K562 (cell line): ENCODE data around the gene CDC23. TPM values are rescaled to one million over a fixed set of nuclear protein-coding genes. Genes with fewer than 3 reads are reported as not detected.

ENCODE experiments used
- ATAC-seq: fragments of 200-7000 bp; cut with Tn5 transposase; 3 replicates; pipeline ENCODE4 v1.9.1; 2020; ENCODE audit warnings: moderate library complexity
- BruUV-seq: library from RNA; stranded (reverse); fragments of 400-500 nt; replicated peaks from 2 replicates; lab custom pipeline; 2021; lab: Mats Ljungman, UMichigan
- CTCF ChIA-PET: fragments of 300-600 bp; formaldehyde crosslinking; extraction: SDS; loops from one replicate; lab custom pipeline; 2021; ENCODE audit warnings: low intra/inter-chr PET ratio; lab: Yijun Ruan, JAX
- POLR2A ChIA-PET: fragments of 300-600, 350-650 bp; sonication (Branson Sonifier 250); formaldehyde crosslinking; extraction: SDS; loops from one replicate; lab custom pipeline; 2021; ENCODE audit warnings: antibody characterized with exemption, inconsistent platforms; lab: Yijun Ruan, JAX
- DNase-seq, 4 experiments: peaks; one replicate each; pipeline versions ENCODE4 v3.0.0 to v3.0.0-alpha.2; 2011 to 2018; ENCODE audit warnings: low spot score in 3 of 4, mixed read lengths in 3 of 4; ENCODE audit errors: extremely low read depth in 1 of 4
- FAIRE-seq: peaks from 2 replicates; lab custom pipeline; 2011; peaks lifted over from hg19 to GRCh38; lab: Jason Lieb, UNC
- H2AFZ ChIP-seq: 2 replicates; pipeline ENCODE4 v1.6.0; 2011; ENCODE audit warnings: low read depth, low read length, control low read depth, inconsistent platforms
- H3K27ac ChIP-seq: fragments of 200-600 bp; 3 replicates; pipeline ENCODE4 v1.8.0; 2011; ENCODE audit warnings: low read depth, mild to moderate bottlenecking, control low read depth, inconsistent platforms, low read length, moderate library complexity, mixed read lengths; ENCODE audit errors: extremely low read depth
- H3K27me3 ChIP-seq, 2 experiments: fragments of 300-600 bp in 1 of 2; 2 replicates in 1 of 2; 3 replicates in 1 of 2; pipeline versions ENCODE4 v1.6.0 to v1.8.0; 2011; ENCODE audit warnings: inconsistent platforms in 2 of 2, low read length in 2 of 2, mild to moderate bottlenecking in 1 of 2, mixed read lengths in 1 of 2, moderate library complexity in 1 of 2; ENCODE audit not compliant: control insufficient read depth in 2 of 2, insufficient read depth in 2 of 2
- H3K36me3 ChIP-seq: fragments of 300-600 bp; 3 replicates; pipeline ENCODE4 v1.8.0; 2011; ENCODE audit warnings: mild to moderate bottlenecking, low read length, inconsistent platforms; ENCODE audit not compliant: control insufficient read depth, insufficient read depth
- H3K4me1 ChIP-seq, 2 experiments: fragments of 200-600 bp in 1 of 2; replicated peaks in 1 of 2; 2 replicates in 1 of 2; 3 replicates in 1 of 2; pipeline versions ENCODE4 v1.5.1 to v1.8.0; 2011; ENCODE audit warnings: inconsistent platforms in 2 of 2, low read length in 2 of 2, mild to moderate bottlenecking in 1 of 2, mixed read lengths in 1 of 2, moderate library complexity in 1 of 2; ENCODE audit not compliant: control insufficient read depth in 2 of 2, insufficient read depth in 2 of 2
- H3K4me2 ChIP-seq: 2 replicates; pipeline ENCODE4 v1.6.1; 2011; ENCODE audit warnings: low read length, control low read depth, inconsistent platforms, mixed read lengths; ENCODE audit not compliant: insufficient read depth
- H3K4me3 ChIP-seq: fragments of 200-600 bp; sonication (generic), shearing (Covaris generic); 2 replicates; pipeline ENCODE4 v1.5.1; 2016; ENCODE audit warnings: control low read depth, inconsistent platforms
- H3K79me2 ChIP-seq: fragments of 200-600 bp; 3 replicates; pipeline ENCODE4 v1.8.0; 2011; ENCODE audit warnings: low read length, inconsistent platforms; ENCODE audit not compliant: control insufficient read depth, insufficient read depth
- H3K9ac ChIP-seq, 2 experiments: 2 replicates each; pipeline versions ENCODE4 v1.6.0 to v1.6.1; 2011; ENCODE audit warnings: low read depth in 2 of 2, low read length in 2 of 2, control low read depth in 1 of 2, inconsistent platforms in 1 of 2, mild to moderate bottlenecking in 1 of 2, mixed read lengths in 1 of 2; ENCODE audit not compliant: insufficient read depth in 1 of 2
- H3K9me1 ChIP-seq: one replicate; pipeline ENCODE4 v1.6.0; 2011; ENCODE audit warnings: inconsistent platforms, mild to moderate bottlenecking, low read length, moderate library complexity; ENCODE audit not compliant: control insufficient read depth, insufficient read depth
- H3K9me3 ChIP-seq: replicated peaks from 2 replicates; pipeline ENCODE4 v1.5.1; 2011; ENCODE audit warnings: low read depth, low read length, inconsistent platforms; ENCODE audit not compliant: control insufficient read depth, insufficient read depth
- H4K20me1 ChIP-seq: replicated peaks from 2 replicates; pipeline ENCODE4 v1.6.1; 2011; ENCODE audit warnings: low read length, inconsistent platforms, mixed read lengths; ENCODE audit not compliant: control insufficient read depth, insufficient read depth
- CBFA2T3 ChIP-seq: fragments of 450-650 bp; IDR thresholded peaks from 2 replicates; pipeline ENCODE4 v1.6.1; 2017
- DPF2 ChIP-seq: fragments of 450-650 bp; IDR thresholded peaks from 2 replicates; pipeline ENCODE4 v1.6.1; 2016
- EHMT2 ChIP-seq: fragments of 450-650 bp; IDR thresholded peaks from 2 replicates; pipeline ENCODE4 v1.6.1; 2018; ENCODE audit warnings: antibody characterized with exemption
- MAFK ChIP-seq: IDR thresholded peaks from 2 replicates; pipeline ENCODE4 v1.6.1; 2011; ENCODE audit warnings: low read length, improper control_type of control experiment
- SMARCB1 ChIP-seq: IDR thresholded peaks from 2 replicates; pipeline ENCODE4 v1.6.1; 2011; ENCODE audit warnings: improper control_type of control experiment, low read depth; ENCODE audit not compliant: insufficient read length
- ZBTB11 ChIP-seq, 3 experiments: fragments of 200-800 bp in 1 of 3; fragments of 250-450 bp in 1 of 3; fragments of 450-650 bp in 1 of 3; sonication (Bioruptor Pico) in 1 of 3; sonication (Bioruptor generic) in 1 of 3; formaldehyde crosslinking in 1 of 3; IDR thresholded peaks; 2 replicates each; pipeline versions ENCODE4 v1.6.1 to v1.8.0; 2016 to 2022; ENCODE audit warnings: mild to moderate bottlenecking in 2 of 3, missing genetic modification characterization in 2 of 3, missing compliant biosample characterization in 1 of 3, moderate library complexity in 1 of 3
- ZSCAN32 ChIP-seq: fragments of 450-650 bp; formaldehyde crosslinking; IDR thresholded peaks from 2 replicates; pipeline ENCODE4 v1.4.0; 2020; ENCODE audit warnings: mild to moderate bottlenecking, moderate library complexity
- WGBS: fragments of 100-300 bp; shearing (Covaris generic); methylation state at CpG from one replicate; pipeline ENCODE4 v1.1.6; 2016; ENCODE audit warnings: low coverage, mixed read lengths; ENCODE audit not compliant: insufficient coverage; ENCODE audit errors: missing lambda C conversion rate; 5-methylcytosine and 5-hydroxymethylcytosine counted together
- in situ Hi-C: fragments of 300-500 bp; cut with MboI; formaldehyde crosslinking; loops from 4 replicates; pipeline ENCODE4 v1.15.0; 2018; ENCODE audit warnings: inconsistent platforms, mixed read lengths
- intact Hi-C: fragments of 100-400 bp; cut with micrococcal nuclease; formaldehyde crosslinking; loops from 2 replicates; pipeline ENCODE4 v1.14.2; 2022
- polyA plus RNA-seq, 8 experiments: library from polyadenylated mRNA; depleted of rRNA in 4 of 8; stranded (reverse) in 5 of 8; unstranded in 3 of 8; fragments of >200 nt; fragmentation: Nextera tagmentation in 2 of 8; fragmentation: Illumina TruSeq in 1 of 8; extraction: Ambion mirVana in 2 of 8; extraction: Trizol in 1 of 8; gene quantifications; 2 replicates each; pipeline versions ENCODE4 v1.2.1 to v1.2.3, GENCODE V29; 2011 to 2014; ENCODE audit warnings: inconsistent platforms in 1 of 8, missing spikeins in 1 of 8
- total RNA-seq, 7 experiments: library from RNA; depleted of rRNA in 6 of 7; stranded (reverse); fragments of >200 nt in 6 of 7; fragmentation: Illumina TruSeq in 2 of 7; extraction: Trizol in 2 of 7; gene quantifications; 2 replicates each; pipeline versions ENCODE4 v1.2.1 to v1.2.3, GENCODE V29; 2011 to 2021; ENCODE audit warnings: low replicate concordance in 1 of 7
- TF ChIP-seq, protein P1 (sequence below): fragments of 250-450 bp; sonication (Bioruptor Pico); IDR thresholded peaks from 2 replicates; pipeline ENCODE4 v1.5.0; 2020; ENCODE audit warnings: mild to moderate bottlenecking
- TF ChIP-seq, protein P2 (sequence below): IDR thresholded peaks from 2 replicates; pipeline ENCODE4 v1.6.1; 2012; ENCODE audit warnings: low read depth, low read length, improper control_type of control experiment, borderline replicate concordance

The CDC23 gene
- total and polyA plus RNA-seq, 9 of the 15 experiments (the other 6 are each of a cell fraction or from before 2014, with no cell fraction given), result 34.5 to 157 (median 65.5) TPM

DNA sequence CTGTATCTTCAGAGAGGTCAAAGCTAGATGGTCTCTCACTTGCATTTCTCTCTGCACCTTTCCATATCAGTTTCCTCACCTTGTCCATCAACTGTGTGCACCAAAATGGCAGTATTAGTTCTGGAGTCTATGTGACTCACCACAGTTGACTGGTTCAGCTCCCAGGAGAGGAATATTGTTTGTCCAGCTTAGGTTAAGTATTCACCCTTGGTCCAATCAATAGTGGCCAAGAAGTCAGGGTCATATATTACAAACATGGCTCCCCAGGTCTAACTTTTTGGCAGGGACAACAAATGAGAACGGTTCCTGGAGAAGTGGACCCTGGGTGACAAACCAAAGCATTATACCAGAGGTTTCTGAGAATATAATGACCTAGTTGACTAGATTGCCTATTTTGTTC, 24.9 kb upstream of the CDC23 start:
- Histone ChIP-seq H3K4me2 (no peak overlapping the region), H3K9ac (no peak overlapping the region), H3K4me1 (peaks cover 8 to 10% of the 10 kb centered on the region in 2 experiments; a peak in 4 of 5 replicates), H3K79me2 (no peaks in the 10 kb centered on the region), H3K27ac (no peak overlapping the region), H4K20me1 (no peaks in the 10 kb centered on the region), H2AFZ (no peak overlapping the region), H3K9me3 (no peaks in the 10 kb centered on the region), H3K36me3 (no peaks in the 10 kb centered on the region), H3K9me1 (no peaks in the 10 kb centered on the region), H3K4me3 (no peak overlapping the region), H3K27me3 (peaks cover 16 to 38% of the 10 kb centered on the region in 2 experiments; a peak in 4 of 5 replicates)
- WGBS, result 17% methylated on average over 1 of the region's 1 CpG
- in situ Hi-C loops (no loop called here), intact Hi-C loops (no loop called here)
- no TSS peak for BruUV-seq
- ChIA-PET POLR2A (interaction anchor here (0.5 to 1.2 kb wide), 4 partner anchors 14 to 964 kb away, joined by 3 to 4 read pairs (median 3); no protein-coding TSS in a partner anchor), CTCF (no interaction called here)
- ATAC-seq (no peak), FAIRE-seq (no peak), DNase-seq (peak in 1 of 4 experiments; percentile 1)
- TF ChIP-seq MAFK (no peak), CBFA2T3 (no peak), ZSCAN32 (no peak), EHMT2 (no peak), DPF2 (no peak), SMARCB1 (no peak), ZBTB11 (CRISPR knock-in tag; IDR thresholded peaks at IDR 0.05) (no peak)
- TF ChIP-seq, protein P1, sequence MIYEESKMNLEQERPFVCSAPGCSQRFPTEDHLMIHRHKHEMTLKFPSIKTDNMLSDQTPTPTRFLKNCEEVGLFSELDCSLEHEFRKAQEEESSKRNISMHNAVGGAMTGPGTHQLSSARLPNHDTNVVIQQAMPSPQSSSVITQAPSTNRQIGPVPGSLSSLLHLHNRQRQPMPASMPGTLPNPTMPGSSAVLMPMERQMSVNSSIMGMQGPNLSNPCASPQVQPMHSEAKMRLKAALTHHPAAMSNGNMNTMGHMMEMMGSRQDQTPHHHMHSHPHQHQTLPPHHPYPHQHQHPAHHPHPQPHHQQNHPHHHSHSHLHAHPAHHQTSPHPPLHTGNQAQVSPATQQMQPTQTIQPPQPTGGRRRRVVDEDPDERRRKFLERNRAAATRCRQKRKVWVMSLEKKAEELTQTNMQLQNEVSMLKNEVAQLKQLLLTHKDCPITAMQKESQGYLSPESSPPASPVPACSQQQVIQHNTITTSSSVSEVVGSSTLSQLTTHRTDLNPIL (CRISPR knock-in tag), result no peak
- TF ChIP-seq, protein P2, sequence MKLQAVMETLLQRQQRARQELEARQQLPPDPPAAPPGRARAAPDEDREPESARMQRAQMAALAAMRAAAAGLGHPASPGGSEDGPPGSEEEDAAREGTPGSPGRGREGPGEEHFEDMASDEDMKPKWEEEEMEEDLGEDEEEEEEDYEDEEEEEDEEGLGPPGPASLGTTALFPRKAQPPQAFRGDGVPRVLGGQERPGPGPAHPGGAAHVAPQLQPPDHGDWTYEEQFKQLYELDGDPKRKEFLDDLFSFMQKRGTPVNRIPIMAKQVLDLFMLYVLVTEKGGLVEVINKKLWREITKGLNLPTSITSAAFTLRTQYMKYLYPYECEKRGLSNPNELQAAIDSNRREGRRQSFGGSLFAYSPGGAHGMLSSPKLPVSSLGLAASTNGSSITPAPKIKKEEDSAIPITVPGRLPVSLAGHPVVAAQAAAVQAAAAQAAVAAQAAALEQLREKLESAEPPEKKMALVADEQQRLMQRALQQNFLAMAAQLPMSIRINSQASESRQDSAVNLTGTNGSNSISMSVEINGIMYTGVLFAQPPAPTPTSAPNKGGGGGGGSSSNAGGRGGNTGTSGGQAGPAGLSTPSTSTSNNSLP, result no peak
- TF ChIP-seq, all 486 proteins: peak for 0
